ENCODE measurements around the gene CTRL. TPM values are rescaled to one million over a fixed set of nuclear protein-coding genes. Genes with fewer than 3 reads are reported as not detected.

The CTRL gene
- total and polyA plus RNA-seq, 4 donors: 0.09 to 5.0 (median 0.30) TPM

GRCh38 chr16:67879936-67880335 is 51.7 kb downstream of the CTRL start:
- Histone ChIP-seq H3K9me3 (ENCODE audit: control insufficient read depth in 4 of 4, low read length in 3 of 4) (no peaks in the 10 kb centered on the region), H3K27me3 (ENCODE audit: control insufficient read depth in 4 of 4, insufficient read depth in 4 of 4, low read length in 3 of 4) (no peaks in the 10 kb centered on the region), H3K4me3 (ENCODE audit: low read depth in 1 of 3, low read length in 3 of 3) (no peak overlapping the region), H3K27ac (ENCODE audit: low read depth in 1 of 2, low read length in 2 of 2) (no peak overlapping the region), H3K4me1 (ENCODE audit: control insufficient read depth in 4 of 4, insufficient read depth in 4 of 4, low read length in 3 of 4) (peaks cover 2 to 33% (median 16%) of the 10 kb centered on the region in 4 donors), H3K9ac (ENCODE audit: low read depth in 1 of 2, low read length in 2 of 2) (no peak overlapping the region), H3K36me3 (ENCODE audit: control insufficient read depth in 4 of 4, insufficient read depth in 3 of 4, low read depth in 1 of 4, low read length in 3 of 4) (peaks cover 30 to 71% (median 47%) of the 10 kb centered on the region in 4 donors)
- TF ChIP-seq YY1 (IDR thresholded peaks at IDR 0.05) (no peak), EGR1 (IDR thresholded peaks at IDR 0.05; ENCODE audit: low read depth in 2 of 2) (no peak), GABPA (IDR thresholded peaks at IDR 0.05 in 1 of 2, conservative IDR thresholded peaks at IDR 0.05 in 1 of 2) (no peak), SP1 (IDR thresholded peaks at IDR 0.05) (no peak)
- TF ChIP-seq, protein P1, sequence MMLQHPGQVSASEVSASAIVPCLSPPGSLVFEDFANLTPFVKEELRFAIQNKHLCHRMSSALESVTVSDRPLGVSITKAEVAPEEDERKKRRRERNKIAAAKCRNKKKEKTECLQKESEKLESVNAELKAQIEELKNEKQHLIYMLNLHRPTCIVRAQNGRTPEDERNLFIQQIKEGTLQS (IDR thresholded peaks at IDR 0.05): no peak
- no peak for DNase-seq (ENCODE audit: low spot score)
- WGBS: 94% methylated on average over 5 of the region's 5 CpGs

Small RNAs within 50 kb of the gene (small RNA-seq; reads per million reads assigned to genes)
- gene NRN1L: not detected

Other genes starting within 250 kb of the CTRL start
- 10 to 100 TPM; 12.7 to 48.8 TPM for gene GFOD2, start 212.5 kb downstream of the CTRL start, total RNA-seq
- gene GFOD2, start 212.5 kb downstream of the CTRL start, polyA plus RNA-seq: 10 to 100 TPM; 20.7 to 37.1 TPM
- 10 to 100 TPM in 1 of 2 donors, 1 to 10 TPM in 1; 9.8 to 12.8 TPM for gene RANBP10, start 125.3 kb downstream of the CTRL start, total RNA-seq
- gene RANBP10, start 125.3 kb downstream of the CTRL start, polyA plus RNA-seq: 10 to 100 TPM; 14.9 to 15.5 TPM
- under 1 TPM; 0.09 to 0.75 TPM for gene TSNAXIP1, start 125.0 kb downstream of the CTRL start, total RNA-seq
- gene TSNAXIP1, start 125.0 kb downstream of the CTRL start, polyA plus RNA-seq: 1 to 10 TPM in 1 of 2 donors, under 1 TPM in 1; 0.62 to 1.5 TPM
- 10 to 100 TPM; 14.1 to 19.7 TPM for gene THAP11, start 89.5 kb downstream of the CTRL start, total RNA-seq
- 1 to 10 TPM; 6.7 to 9.5 TPM for gene THAP11, start 89.5 kb downstream of the CTRL start, polyA plus RNA-seq
- 10 to 100 TPM; 27.4 to 69.5 TPM for gene NUTF2, start 84.9 kb downstream of the CTRL start, total RNA-seq
- gene NUTF2, start 84.9 kb downstream of the CTRL start, polyA plus RNA-seq: 10 to 100 TPM; 51.0 to 58.7 TPM
- gene CENPT, start 84.2 kb downstream of the CTRL start, total RNA-seq: 10 to 100 TPM; 15.9 to 22.7 TPM
- 10 to 100 TPM; 11.4 to 26.9 TPM for gene CENPT, start 84.2 kb downstream of the CTRL start, polyA plus RNA-seq
- 10 to 100 TPM; 22.9 to 26.8 TPM for gene EDC4, start 58.8 kb downstream of the CTRL start, total RNA-seq
- 10 to 100 TPM; 17.7 to 20.3 TPM for gene EDC4, start 58.8 kb downstream of the CTRL start, polyA plus RNA-seq
- under 1 TPM; 0.14 to 0.33 TPM for gene NRN1L, start 47.0 kb downstream of the CTRL start, total RNA-seq
- gene NRN1L, start 47.0 kb downstream of the CTRL start, polyA plus RNA-seq: under 1 TPM; 0.23 to 0.24 TPM
- 10 to 100 TPM; 14.0 to 23.8 TPM for gene PSKH1, start 38.6 kb downstream of the CTRL start, total RNA-seq
- 10 to 100 TPM in 1 of 2 donors, 1 to 10 TPM in 1; 8.3 to 13.7 TPM for gene PSKH1, start 38.6 kb downstream of the CTRL start, polyA plus RNA-seq
- 10 to 100 TPM; 24.8 to 36.3 TPM for gene PSMB10, start 5.0 kb upstream of the CTRL start, total RNA-seq
- gene PSMB10, start 5.0 kb upstream of the CTRL start, polyA plus RNA-seq: 10 to 100 TPM; 28.4 to 48.2 TPM
- 10 to 100 TPM; 45.7 to 87.3 TPM for gene LCAT, start 12.3 kb upstream of the CTRL start, total RNA-seq
- 100 to 1,000 TPM; 140 to 201 TPM for gene LCAT, start 12.3 kb upstream of the CTRL start, polyA plus RNA-seq
- 10 to 100 TPM; 20.0 to 37.3 TPM for gene SLC12A4, start 36.8 kb upstream of the CTRL start, total RNA-seq
- gene SLC12A4, start 36.8 kb upstream of the CTRL start, polyA plus RNA-seq: 10 to 100 TPM in 1 of 2 donors, 1 to 10 TPM in 1; 8.0 to 14.1 TPM
- gene DPEP3, start 48.6 kb upstream of the CTRL start, total RNA-seq: under 1 TPM; 0.08 to 0.37 TPM
- under 1 TPM in 1 of 2 donors, not detected in 1; 0.22 TPM for gene DPEP3, start 48.6 kb upstream of the CTRL start, polyA plus RNA-seq
- gene DPEP2, start 67.6 kb upstream of the CTRL start, total RNA-seq: 1 to 10 TPM; 1.9 to 2.4 TPM
- 1 to 10 TPM; 1.4 to 1.9 TPM for gene DPEP2, start 67.6 kb upstream of the CTRL start, polyA plus RNA-seq
- gene DPEP2NB, start 84.0 kb upstream of the CTRL start, total RNA-seq: not detected
- not detected for gene DPEP2NB, start 84.0 kb upstream of the CTRL start, polyA plus RNA-seq
- 1 to 10 TPM; 7.6 to 8.4 TPM for gene DDX28, start 91.4 kb upstream of the CTRL start, total RNA-seq
- 10 to 100 TPM in 1 of 2 donors, 1 to 10 TPM in 1; 8.4 to 11.6 TPM for gene DDX28, start 91.4 kb upstream of the CTRL start, polyA plus RNA-seq
- gene DUS2, start 91.4 kb upstream of the CTRL start, total RNA-seq: 10 to 100 TPM in 1 of 2 donors, 1 to 10 TPM in 1; 7.2 to 10.7 TPM
- 1 to 10 TPM; 6.9 to 8.6 TPM for gene DUS2, start 91.4 kb upstream of the CTRL start, polyA plus RNA-seq
- gene NFATC3, start 153.5 kb upstream of the CTRL start, total RNA-seq: 10 to 100 TPM; 20.9 to 21.2 TPM
- gene NFATC3, start 153.5 kb upstream of the CTRL start, polyA plus RNA-seq: 10 to 100 TPM in 1 of 2 donors, 1 to 10 TPM in 1; 9.7 to 12.6 TPM